GM18868 (cell line): ENCODE results near the gene S100A9.

Experiments
- ATAC-seq: cut with Tn5 transposase; IDR thresholded peaks from one replicate; pipeline ENCODE4 v1.9.1; 2021; ENCODE audit warnings: mild to moderate bottlenecking, moderate library complexity; ENCODE audit not compliant: unreplicated experiment

Gene S100A9

DNA sequence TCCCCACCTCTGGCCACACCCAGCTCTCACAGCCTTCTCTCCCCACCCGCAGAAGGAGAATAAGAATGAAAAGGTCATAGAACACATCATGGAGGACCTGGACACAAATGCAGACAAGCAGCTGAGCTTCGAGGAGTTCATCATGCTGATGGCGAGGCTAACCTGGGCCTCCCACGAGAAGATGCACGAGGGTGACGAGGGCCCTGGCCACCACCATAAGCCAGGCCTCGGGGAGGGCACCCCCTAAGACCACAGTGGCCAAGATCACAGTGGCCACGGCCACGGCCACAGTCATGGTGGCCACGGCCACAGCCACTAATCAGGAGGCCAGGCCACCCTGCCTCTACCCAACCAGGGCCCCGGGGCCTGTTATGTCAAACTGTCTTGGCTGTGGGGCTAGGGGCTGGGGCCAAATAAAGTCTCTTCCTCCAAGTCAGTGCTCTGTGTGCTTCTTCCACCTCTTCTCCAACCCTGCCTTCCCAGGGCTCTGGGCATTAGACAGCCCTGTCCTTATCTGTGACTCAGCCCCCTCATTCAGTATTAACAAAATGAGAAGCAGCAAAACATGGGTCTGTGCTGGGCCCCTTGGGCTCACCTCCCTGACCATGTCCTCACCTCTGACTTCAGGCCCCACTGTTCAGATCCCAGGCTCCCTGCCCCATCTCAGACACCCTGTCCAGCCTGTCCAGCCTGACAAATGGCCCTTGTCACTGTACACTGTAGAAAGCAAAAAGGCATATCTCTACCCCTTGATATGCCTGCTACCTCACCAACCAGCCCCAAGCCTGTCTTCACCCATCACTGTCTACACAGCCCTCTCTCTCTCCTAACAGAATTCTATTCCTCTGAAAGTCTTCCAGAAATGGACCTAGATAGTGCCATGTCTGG, 3.2 kb downstream of the S100A9 start:
- ATAC-seq: no peak

- ATAC-seq: no peak
Observed at GRCh38 chr1:153361480-153362109, 3.9 kb downstream of the S100A9 start.

DNA sequence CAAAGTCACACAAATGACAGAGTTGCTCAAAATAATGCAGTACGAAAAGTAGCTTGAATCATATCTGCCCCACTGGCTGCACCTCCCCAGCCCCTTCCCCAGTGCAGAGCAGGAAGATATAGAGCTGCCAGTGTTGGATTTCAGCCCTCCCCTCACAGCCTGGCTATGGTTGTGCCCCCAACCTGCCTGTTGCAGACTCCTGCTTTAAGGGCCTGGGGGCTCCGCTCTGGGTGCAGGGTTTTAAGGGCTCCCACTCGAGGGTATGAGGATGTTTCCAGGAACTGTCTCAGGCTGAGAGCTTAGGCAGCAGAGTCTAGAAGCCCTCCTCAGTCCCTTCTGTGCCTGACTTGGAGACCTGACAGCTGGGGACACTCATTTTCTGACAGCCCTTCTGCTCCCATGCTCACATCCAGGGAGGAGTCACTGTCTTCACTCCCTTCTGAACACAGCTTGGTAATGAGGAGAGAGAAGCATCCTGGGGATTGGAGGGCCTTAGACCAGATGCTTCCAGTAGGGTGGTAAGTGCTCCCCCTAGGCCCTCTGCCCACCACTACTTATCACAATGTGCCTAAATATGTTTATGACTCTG, 4.6 kb downstream of the S100A9 start:
- no peak for ATAC-seq

DNA sequence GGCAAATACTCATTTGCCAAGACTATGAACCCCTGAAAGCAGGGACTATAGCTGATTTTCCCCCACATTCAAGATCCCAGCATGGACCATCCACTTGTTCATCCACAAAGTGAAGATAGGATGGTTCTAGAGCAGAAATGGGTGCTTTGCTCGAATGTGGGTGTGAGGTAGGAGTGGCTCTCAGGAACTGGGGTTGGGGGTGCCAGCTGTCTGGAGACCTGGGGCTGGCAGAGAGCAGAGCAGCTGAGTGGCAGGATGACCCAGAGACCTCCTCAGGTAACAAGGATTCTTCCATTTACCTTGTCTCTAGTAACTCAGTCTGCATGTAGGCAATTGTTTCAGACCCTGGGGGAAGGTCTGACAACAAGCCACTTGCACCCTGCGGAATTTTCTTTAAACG, 6.0 kb downstream of the S100A9 start:
- no peak for ATAC-seq

DNA sequence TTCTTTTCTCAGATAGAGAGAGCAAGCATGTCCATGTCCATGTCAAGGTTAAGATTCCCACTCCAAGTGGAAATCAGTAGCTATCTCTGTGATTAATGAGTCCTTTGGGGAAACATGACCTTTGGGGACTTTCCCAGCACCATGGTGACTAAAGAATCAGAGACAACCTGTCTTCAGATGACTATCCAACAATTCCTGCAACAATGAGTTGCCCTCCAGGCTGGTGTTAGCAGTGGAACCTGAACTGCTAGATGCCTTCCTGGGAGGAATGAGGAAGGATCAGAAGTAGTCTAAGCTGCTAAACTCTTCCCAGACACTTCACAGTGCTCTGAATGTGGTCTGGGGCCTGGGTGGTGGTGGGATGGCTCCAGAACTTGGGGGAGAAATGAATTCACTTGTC, 6.5 kb downstream of the S100A9 start:
- no peak for ATAC-seq

- ATAC-seq: no peak
Observed at GRCh38 chr1:153364766-153365666, 7.4 kb downstream of the S100A9 start.

GRCh38 chr1:153365696-153366095, 8.0 kb downstream of the S100A9 start:
- no peak for ATAC-seq

- ATAC-seq: no peak
Observed at GRCh38 chr1:153366261-153366660, 8.6 kb downstream of the S100A9 start.

GRCh38 chr1:153367090-153367489, 9.4 kb downstream of the S100A9 start:
- ATAC-seq: no peak

DNA sequence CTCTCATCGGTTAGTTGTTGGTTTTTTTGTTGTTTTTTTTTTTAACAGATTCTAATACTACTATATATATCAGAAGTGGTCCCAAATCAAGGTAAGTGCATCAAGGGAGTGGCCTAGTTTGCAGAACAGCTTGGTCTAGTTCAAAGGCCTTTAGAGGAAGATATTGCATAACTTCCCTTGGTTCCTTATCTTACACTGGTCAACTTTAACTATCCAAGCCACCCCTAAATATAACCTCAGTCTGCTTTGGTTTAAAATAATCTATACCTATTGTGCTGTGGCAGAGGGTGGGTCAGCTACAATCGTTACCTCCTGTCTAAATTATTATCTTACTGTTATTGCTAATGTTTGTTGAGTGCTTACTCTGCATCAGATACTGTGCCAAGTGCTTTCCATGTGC, 10.8 kb downstream of the S100A9 start:
- ATAC-seq: no peak

GRCh38 chr1:153370146-153370545, 12.5 kb downstream of the S100A9 start:
- no peak for ATAC-seq

DNA sequence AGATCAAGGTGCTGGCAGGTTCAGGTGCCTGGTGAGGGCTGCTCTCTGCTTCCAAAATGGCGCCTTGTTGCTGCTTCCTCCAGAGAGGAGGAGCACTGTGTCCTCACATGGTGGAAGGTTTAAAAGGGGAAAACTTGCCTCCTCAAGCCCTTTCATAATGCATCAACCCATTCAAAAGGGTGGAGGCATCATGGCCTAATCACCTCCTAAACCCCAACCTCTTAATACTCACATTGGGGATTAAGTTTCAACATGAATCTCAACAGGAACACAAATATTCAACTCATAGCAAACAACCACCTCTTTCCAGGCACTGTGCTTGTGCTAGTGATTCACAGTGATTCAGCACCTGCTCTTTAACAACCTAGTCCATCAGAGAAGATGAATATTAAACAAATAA, 13.6 kb downstream of the S100A9 start:
- ATAC-seq: no peak

DNA sequence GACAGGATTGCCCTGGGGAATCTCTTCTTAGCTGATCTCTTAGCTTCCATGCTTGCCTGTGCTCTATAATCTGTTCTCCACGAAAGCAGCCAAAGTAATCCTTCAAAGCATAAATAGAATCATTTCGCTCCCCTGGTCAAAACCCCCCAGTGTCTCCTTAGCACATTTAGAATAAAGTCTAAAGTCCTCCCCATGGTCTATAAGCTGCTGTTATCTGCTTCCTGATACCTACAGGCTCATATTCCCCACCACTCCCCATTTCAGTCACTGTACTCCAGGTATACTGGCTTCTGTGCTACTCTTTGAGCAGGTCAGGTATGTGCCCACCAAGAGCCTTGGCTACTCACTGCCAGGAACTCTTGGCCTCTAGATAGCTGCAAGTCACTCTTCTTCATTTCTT, 14.9 kb downstream of the S100A9 start:
- no peak for ATAC-seq

GRCh38 chr1:153374071-153374470, 16.4 kb downstream of the S100A9 start:
- no peak for ATAC-seq

DNA sequence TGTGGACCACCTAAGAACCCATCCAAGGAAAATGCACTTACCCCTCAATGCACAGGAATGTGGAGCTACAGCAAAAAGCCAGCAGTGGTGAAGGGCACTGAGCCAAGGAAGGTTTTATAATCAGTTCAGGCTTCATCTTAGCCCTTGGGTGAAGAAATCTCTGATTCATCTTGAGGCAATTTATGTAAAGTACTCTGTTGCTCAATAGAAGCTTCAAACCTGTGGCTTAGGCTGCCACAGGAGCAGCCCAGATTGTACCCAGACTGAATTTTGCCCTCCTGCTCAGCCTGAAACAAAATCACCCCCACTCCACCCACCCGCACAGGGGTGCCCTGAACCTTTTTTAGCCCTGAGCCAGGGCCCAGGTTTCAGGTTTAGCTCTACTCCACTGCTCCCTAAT, 17.9 kb downstream of the S100A9 start, which contains the start of gene S100A12:
Gene S100A12, minus strand, starts transcription at position 111 of the 400 bp plus-strand sequence. CDS start 1,029 bp downstream, outside the sequence.
- no peak for ATAC-seq

DNA sequence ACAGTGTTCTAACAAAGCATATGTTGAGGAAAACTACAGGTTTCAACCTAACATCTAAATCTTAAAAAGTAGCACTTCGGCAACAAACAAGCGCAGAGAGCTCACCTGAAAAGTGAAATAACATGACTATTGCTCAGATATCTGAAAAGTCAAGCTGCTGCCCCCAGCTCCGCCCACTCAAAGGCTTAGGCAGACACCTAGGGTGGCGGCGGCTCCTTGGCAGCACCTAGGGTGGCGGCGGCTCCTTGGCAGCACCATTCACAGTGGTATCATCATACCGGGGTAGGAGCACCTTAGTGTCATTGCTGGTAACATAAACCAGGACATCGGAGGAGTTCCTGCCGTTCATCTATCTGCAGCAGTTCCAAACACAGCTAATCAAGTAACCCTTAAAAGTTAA, 21.9 kb downstream of the S100A9 start:
- ATAC-seq: no peak

DNA sequence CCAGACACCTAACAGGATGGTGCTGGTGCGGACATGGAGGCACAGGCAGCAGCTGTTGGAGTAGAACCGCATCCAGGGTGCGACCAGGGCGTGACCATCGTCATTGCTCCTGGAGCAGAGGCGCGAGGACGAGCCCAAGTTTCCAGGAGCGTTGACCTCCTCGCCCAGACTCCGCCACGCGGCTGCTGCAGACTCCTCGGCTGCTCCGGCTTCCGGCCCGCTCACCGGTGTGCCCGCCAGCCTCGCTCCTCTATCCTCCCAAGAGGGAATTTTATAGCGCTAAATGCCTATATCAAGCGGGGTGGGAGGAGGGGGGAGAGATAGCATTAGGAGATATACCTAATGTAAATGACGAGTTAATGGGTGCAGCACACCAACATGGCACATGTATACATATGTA, 23.1 kb downstream of the S100A9 start:
- no peak for ATAC-seq

DNA sequence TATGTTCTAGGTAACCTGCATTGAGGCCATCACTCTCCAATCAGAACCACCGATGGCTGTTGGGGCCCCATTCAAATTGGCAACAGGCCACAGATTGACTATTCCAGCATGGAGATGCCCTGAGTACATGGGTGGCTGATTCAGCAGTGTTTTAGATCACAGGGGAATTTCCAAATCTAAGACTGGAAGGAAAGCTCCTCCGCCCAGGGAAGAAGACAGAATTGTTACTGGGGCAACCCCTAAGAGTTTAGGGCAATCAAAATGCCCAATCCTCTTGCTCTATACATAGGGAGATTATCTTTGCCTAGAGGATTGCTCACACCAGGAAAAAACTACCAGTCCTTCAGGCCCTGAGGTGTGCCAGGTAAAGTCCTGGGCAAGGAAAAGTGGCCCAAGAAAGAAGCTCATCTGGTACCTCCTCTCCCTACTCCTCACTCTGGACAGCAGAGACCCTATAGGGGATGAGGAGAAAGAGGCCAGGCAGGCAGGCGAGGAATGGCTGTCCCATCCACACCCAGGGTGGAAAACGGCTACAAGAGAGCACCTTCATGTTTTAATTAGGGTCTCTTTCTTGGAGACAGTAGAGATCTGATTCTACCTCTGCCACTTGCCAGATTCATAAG, 27.4 kb downstream of the S100A9 start:
- ATAC-seq: no peak

GRCh38 chr1:153386500-153386901, 28.8 kb downstream of the S100A9 start:
- ATAC-seq: no peak

- ATAC-seq: no peak
Observed at GRCh38 chr1:153387001-153387400, 29.3 kb downstream of the S100A9 start.
